Uterus (tissue), 4 donors: Measurements from ENCODE around the gene MCL1. TPM values are rescaled to one million over a fixed set of nuclear protein-coding genes. Genes with fewer than 3 reads are reported as not detected.
A peak's percentile ranks its signal among the peaks of the same experiment; 100 is the strongest.

ENCODE experiments used
- DNase-seq, 2 donors: peaks; one replicate each; pipeline ENCODE4 v3.0.0-alpha.2; 2019 to 2020
- H3K27ac ChIP-seq, 2 donors: fragments of 200-600 bp; sonication (generic); 1 replicate in 1 of 2; 2 replicates in 1 of 2; pipeline ENCODE4 v1.5.1; 2016 to 2018
- H3K27me3 ChIP-seq, 2 donors: fragments of 200-600 bp; sonication (generic); one replicate each; pipeline ENCODE4 v1.5.1; 2018 to 2019; ENCODE audit warnings: control low read depth in 1 of 2
- H3K36me3 ChIP-seq, 2 donors: fragments of 200-600 bp; sonication (generic); one replicate each; pipeline ENCODE4 v1.5.1; 2019; ENCODE audit warnings: control low read depth in 1 of 2
- H3K4me1 ChIP-seq, 2 donors: fragments of 200-600 bp; sonication (generic); one replicate each; pipeline ENCODE4 v1.5.1; 2018 to 2019; ENCODE audit warnings: control low read depth in 1 of 2
- H3K4me3 ChIP-seq, 2 donors: fragments of 200-600 bp; sonication (generic); 1 replicate in 1 of 2; 2 replicates in 1 of 2; pipeline ENCODE4 v1.5.1; 2018 to 2019; ENCODE audit warnings: mild to moderate bottlenecking in 1 of 2
- H3K9me3 ChIP-seq, 2 donors: fragments of 200-600 bp; sonication (generic); one replicate each; pipeline ENCODE4 v1.5.1; 2019; ENCODE audit warnings: control low read depth in 1 of 2
- CTCF ChIP-seq, 4 experiments: fragments of 200-600 bp in 2 of 4; fragments of 450-650 bp in 2 of 4; sonication (generic) in 2 of 4; IDR thresholded peaks; one replicate each; pipeline ENCODE4 v1.5.1; 2016 to 2019; ENCODE audit warnings: antibody characterized with exemption in 4 of 4, mild to moderate bottlenecking in 2 of 4, moderate library complexity in 1 of 4
- POLR2A ChIP-seq, 2 donors: fragments of 450-650 bp; IDR thresholded peaks; one replicate each; pipeline ENCODE4 v1.6.1; 2016; ENCODE audit warnings: antibody characterized with exemption in 2 of 2, mild to moderate bottlenecking in 1 of 2, moderate library complexity in 1 of 2
- intact Hi-C: fragments of 100-400 bp; cut with DNase I; formaldehyde crosslinking; loops from one replicate; pipeline ENCODE4 v1.15.1; 2023; ENCODE audit warnings: low total_unique reads
- total RNA-seq, 4 donors: library from RNA; depleted of rRNA in 3 of 4; stranded (reverse); fragments of >200 nt in 3 of 4; gene quantifications; one replicate each; pipeline versions ENCODE4 v1.1.0 to v1.2.4, GENCODE V29; 2014 to 2023
- donor health status: DM: yes; HTN: yes; CAD: no.

MCL1 gene
- total RNA-seq, 4 donors from 2014 or later = 125 to 266 (median 207) TPM

DNA sequence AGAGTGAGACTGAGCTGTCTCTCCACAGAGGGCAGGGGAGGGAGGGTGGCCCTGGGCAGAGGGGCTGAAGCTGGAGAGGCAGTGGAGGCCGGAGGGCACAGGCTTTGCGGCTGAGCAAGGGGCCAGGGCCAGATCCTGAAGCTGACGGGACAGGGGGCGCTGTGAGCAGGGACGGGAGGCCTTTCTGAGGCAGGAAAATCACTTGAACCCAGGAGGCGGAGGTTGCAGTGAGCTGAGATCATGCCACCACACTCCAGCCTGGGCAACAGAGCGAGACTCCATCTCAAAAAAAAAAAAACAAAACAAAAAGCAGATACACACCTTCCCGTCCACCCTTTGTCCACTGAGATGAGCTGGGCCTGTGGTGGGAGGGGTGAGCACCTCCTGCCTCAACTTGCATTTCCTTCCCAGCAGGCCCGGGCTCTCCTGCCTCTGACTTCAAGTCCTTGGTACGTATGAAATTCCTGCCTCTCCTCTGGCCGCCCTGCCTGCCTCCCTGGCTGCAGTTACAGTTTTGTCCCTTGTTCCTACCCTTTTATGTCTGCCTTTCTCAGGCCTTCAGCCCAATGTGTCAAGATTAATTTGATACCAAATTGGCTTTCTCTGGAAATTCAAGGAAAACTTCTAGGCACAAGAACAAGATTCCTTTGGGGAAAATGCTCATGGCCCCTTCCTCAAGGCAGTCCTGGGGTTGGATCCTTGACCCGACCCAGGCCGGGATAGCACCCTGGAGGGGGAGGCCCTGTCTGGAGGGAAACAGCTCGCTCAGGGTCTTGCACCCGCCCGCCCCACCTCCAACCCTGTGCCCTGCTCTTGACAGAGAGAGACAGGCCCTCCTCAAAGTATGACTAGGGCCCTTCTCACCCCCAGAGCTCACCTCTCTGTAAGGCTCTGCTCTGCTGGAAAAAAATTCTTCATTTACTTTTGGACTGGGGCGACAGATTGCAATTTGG lies 41.4 kb downstream of the MCL1 start:
- Histone ChIP-seq H3K27ac (peak overlapping the region in 1 of 2 donors; percentile 64), H3K36me3 (no peaks in the 10 kb centered on the region), H3K9me3 (no peaks in the 10 kb centered on the region), H3K4me3 (no peak overlapping the region), H3K27me3 (no peaks in the 10 kb centered on the region), H3K4me1 (peaks cover 0 to 1% of the 10 kb centered on the region in 2 donors)
- peak in 1 of 2 donors; percentile 39 for DNase-seq
- intact Hi-C loops = loop anchor here (10.0 kb wide), 1 partner anchor 73 kb away; no protein-coding TSS in a partner anchor
- TF ChIP-seq CTCF (IDR thresholded peaks at IDR 0.05) = no peak

- peak overlapping the region in 1 of 2 donors; percentile 38 for H3K27ac ChIP-seq
- no peak for TF ChIP-seq CTCF (IDR thresholded peaks at IDR 0.05)
- no peak for TF ChIP-seq POLR2A (IDR thresholded peaks at IDR 0.05)
- no peaks in the 10 kb centered on the region for H3K36me3 ChIP-seq
- H3K4me3 ChIP-seq = no peak overlapping the region
- DNase-seq = no peak
- H3K9me3 ChIP-seq = no peaks in the 10 kb centered on the region
- no peaks in the 10 kb centered on the region for H3K27me3 ChIP-seq
- intact Hi-C loops = loop anchor here (10.0 kb wide), 1 partner anchor 72 kb away; no protein-coding TSS in a partner anchor
- peaks cover 3 to 5% of the 10 kb centered on the region in 2 donors for H3K4me1 ChIP-seq
Measured at GRCh38 chr1:150536836-150537731, 42.3 kb downstream of the MCL1 start.

GRCh38 chr1:150535511-150536287 lies 43.7 kb downstream of the MCL1 start:
- DNase-seq = no peak
- no peak overlapping the region for H3K27ac ChIP-seq
- no peak overlapping the region for H3K4me3 ChIP-seq
- intact Hi-C loops = loop anchor here (10.0 kb wide), 1 partner anchor 71 kb away; no protein-coding TSS in a partner anchor
- H3K4me1 ChIP-seq = peaks cover 3 to 5% of the 10 kb centered on the region in 2 donors
- H3K36me3 ChIP-seq = no peaks in the 10 kb centered on the region
- H3K9me3 ChIP-seq = no peaks in the 10 kb centered on the region
- H3K27me3 ChIP-seq = no peaks in the 10 kb centered on the region
- TF ChIP-seq POLR2A (IDR thresholded peaks at IDR 0.05) (no peak), CTCF (IDR thresholded peaks at IDR 0.05) (no peak)

DNA sequence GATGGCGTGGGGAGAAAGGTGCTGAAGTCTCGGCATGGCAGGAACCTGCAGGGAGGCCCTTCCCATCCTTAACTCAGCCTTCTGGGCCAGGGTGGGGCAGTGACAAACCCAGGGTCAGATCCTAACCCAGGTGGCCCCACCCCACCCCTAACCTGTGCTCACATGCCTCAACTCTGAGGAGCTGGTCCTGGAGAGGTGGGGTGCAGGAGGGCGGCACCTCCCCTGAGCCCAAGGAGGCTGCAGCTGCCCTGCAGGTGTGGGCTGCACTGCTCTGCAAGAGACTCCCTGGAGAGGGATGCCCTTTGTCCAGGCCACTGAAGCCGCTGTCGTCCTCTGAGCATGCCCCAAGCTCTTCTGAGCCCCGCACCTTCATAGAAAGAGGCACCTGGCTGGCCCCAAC lies 45.4 kb downstream of the MCL1 start:
- Histone ChIP-seq H3K27me3 (no peaks in the 10 kb centered on the region), H3K4me3 (no peak overlapping the region), H3K27ac (no peak overlapping the region), H3K4me1 (peaks cover 3 to 5% of the 10 kb centered on the region in 2 donors), H3K9me3 (no peaks in the 10 kb centered on the region), H3K36me3 (no peaks in the 10 kb centered on the region)
- no peak for DNase-seq
- TF ChIP-seq POLR2A (IDR thresholded peaks at IDR 0.05) (no peak), CTCF (IDR thresholded peaks at IDR 0.05) (no peak)
- intact Hi-C loops = loop anchor here (10.0 kb wide), 1 partner anchor 69 kb away; no protein-coding TSS in a partner anchor
